Measurements from ENCODE around the gene B3GNT2. TPM values are rescaled to one million over a fixed set of nuclear protein-coding genes. Genes with fewer than 3 reads are reported as not detected.

B3GNT2 gene
- total and polyA plus RNA-seq, 7 donors, result 12.3 to 25.8 (median 19.3) TPM

DNA sequence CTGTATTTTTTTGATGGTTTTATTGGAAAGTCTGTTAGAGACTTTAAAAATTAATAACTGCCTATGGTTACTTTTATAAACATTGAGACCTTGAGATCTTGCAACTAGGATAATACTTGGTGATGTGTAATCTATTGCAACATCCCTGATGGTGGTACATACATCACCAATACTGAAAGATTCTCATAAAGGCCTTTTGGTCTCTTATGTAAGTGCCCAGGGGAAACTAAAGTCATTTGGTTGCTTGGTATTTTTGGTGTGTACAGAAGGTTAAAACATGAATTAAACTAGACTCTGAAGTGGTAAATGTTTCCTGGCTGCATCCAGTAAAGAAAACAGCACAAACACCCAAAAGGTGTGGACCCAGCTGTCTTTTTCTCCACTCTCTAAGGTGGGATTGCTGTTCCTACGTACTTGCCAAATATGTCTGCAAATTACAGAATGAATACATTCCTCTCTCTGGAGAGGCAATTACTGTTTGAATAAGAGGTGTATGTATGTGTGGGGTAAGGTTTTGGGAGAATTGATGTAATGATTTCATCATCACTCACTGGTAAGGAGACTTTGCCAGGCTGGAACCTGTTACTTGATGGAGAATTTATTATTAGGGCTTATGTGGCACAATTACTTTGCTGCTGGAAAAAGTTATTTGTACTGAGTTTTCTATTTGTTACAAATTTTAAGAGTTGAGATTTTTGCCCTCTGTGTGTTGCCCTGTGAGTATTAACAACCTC is 3.6 kb downstream of the B3GNT2 start:
- H3K4me3 ChIP-seq, result no peak overlapping the region
- WGBS, 2 donors, result 67 to 86% methylated on average over 1 of the region's 1 CpG
- intact Hi-C loops (cut with DNase I), result loop anchor here (2.0 to 5.0 kb wide), 6 partner anchors 93 to 282 kb away; no protein-coding TSS in a partner anchor
- no peaks in the 10 kb centered on the region for H3K36me3 ChIP-seq
- peaks cover 0 to 68% (median 54%) of the 10 kb centered on the region in 4 donors for H3K4me1 ChIP-seq
- no peaks in the 10 kb centered on the region for H3K9me3 ChIP-seq
- H3K27me3 ChIP-seq, result no peaks in the 10 kb centered on the region
- TF ChIP-seq POLR2A (IDR thresholded peaks at IDR 0.05), result no peak
- TF ChIP-seq, protein P1, sequence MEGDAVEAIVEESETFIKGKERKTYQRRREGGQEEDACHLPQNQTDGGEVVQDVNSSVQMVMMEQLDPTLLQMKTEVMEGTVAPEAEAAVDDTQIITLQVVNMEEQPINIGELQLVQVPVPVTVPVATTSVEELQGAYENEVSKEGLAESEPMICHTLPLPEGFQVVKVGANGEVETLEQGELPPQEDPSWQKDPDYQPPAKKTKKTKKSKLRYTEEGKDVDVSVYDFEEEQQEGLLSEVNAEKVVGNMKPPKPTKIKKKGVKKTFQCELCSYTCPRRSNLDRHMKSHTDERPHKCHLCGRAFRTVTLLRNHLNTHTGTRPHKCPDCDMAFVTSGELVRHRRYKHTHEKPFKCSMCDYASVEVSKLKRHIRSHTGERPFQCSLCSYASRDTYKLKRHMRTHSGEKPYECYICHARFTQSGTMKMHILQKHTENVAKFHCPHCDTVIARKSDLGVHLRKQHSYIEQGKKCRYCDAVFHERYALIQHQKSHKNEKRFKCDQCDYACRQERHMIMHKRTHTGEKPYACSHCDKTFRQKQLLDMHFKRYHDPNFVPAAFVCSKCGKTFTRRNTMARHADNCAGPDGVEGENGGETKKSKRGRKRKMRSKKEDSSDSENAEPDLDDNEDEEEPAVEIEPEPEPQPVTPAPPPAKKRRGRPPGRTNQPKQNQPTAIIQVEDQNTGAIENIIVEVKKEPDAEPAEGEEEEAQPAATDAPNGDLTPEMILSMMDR (IDR thresholded peaks at IDR 0.05), result no peak
- no peak for TF ChIP-seq EP300 (IDR thresholded peaks at IDR 0.05)
- no peak for TF ChIP-seq POLR2AphosphoS5 (IDR thresholded peaks at IDR 0.05)
- H3K27ac ChIP-seq, result no peak overlapping the region
- DNase-seq, result no peak

DNA sequence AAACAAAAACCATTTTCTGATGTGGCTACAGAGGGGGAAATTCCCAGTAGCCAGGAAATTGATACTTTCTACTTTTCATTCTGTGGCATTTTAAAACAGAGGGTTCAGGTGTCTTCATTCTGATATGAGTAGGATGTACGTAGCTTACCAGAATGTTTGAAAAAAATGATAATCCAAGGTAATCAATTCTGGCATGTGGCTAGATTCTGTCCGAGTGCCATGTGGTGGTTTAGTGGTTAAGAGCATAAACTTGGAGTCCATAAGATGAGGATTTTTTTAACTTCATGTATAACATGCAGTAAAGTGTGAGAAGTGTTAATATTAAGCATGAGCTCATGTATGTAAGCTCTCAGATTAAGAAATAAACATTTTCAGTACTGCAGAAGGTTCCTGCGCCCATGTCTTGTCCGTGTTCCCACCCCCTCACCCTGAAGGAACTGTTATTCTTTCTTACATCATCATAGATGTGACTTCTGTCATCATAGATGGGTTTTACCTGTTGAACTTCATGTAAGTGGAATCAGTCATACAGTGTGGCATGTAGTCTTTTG is 4.5 kb downstream of the B3GNT2 start:
- H3K27ac ChIP-seq, result no peak overlapping the region
- 60 to 88% methylated on average over 4 of the region's 4 CpGs for WGBS, 2 donors
- no peaks in the 10 kb centered on the region for H3K9me3 ChIP-seq
- no peak for DNase-seq
- intact Hi-C loops (cut with DNase I), result no loop called here
- no peak overlapping the region for H3K4me3 ChIP-seq
- no peaks in the 10 kb centered on the region for H3K27me3 ChIP-seq
- H3K36me3 ChIP-seq, result no peaks in the 10 kb centered on the region
- TF ChIP-seq POLR2A (IDR thresholded peaks at IDR 0.05) (no peak), EP300 (IDR thresholded peaks at IDR 0.05) (no peak), POLR2AphosphoS5 (IDR thresholded peaks at IDR 0.05) (no peak)
- TF ChIP-seq, protein P1 (IDR thresholded peaks at IDR 0.05), result no peak
- peaks cover 0 to 61% (median 48%) of the 10 kb centered on the region in 4 donors for H3K4me1 ChIP-seq

DNA sequence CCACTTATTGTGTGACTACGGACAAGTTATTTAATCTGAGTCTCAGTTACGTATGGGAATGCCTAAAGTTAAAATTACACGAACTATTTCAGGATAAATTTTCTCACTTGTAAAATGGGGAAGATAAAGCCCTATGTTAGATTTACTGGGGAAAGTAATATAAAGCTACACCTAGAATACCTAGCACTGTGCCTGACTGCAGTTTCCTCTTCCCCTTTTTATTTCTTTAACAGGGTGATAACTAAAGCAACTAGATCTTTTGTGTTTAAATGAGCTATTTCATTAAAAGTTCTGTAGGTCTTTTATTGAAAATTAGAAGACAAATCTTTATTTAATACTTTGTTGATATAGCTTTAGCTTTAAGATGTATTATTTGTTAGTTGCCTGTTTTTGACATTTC is 5.0 kb downstream of the B3GNT2 start:
- H3K4me1 ChIP-seq, result peaks cover 0 to 60% (median 45%) of the 10 kb centered on the region in 4 donors
- H3K9me3 ChIP-seq, result no peaks in the 10 kb centered on the region
- TF ChIP-seq POLR2A (IDR thresholded peaks at IDR 0.05), result no peak
- TF ChIP-seq EP300 (IDR thresholded peaks at IDR 0.05), result no peak
- TF ChIP-seq POLR2AphosphoS5 (IDR thresholded peaks at IDR 0.05), result no peak
- TF ChIP-seq, protein P1 (IDR thresholded peaks at IDR 0.05), result no peak
- no peak overlapping the region for H3K4me3 ChIP-seq
- intact Hi-C loops (cut with DNase I), result no loop called here
- 67 to 84% methylated on average over 3 of the region's 3 CpGs for WGBS, 2 donors
- DNase-seq, result no peak
- H3K36me3 ChIP-seq, result no peaks in the 10 kb centered on the region
- H3K27me3 ChIP-seq, result no peaks in the 10 kb centered on the region
- no peak overlapping the region for H3K27ac ChIP-seq

DNA sequence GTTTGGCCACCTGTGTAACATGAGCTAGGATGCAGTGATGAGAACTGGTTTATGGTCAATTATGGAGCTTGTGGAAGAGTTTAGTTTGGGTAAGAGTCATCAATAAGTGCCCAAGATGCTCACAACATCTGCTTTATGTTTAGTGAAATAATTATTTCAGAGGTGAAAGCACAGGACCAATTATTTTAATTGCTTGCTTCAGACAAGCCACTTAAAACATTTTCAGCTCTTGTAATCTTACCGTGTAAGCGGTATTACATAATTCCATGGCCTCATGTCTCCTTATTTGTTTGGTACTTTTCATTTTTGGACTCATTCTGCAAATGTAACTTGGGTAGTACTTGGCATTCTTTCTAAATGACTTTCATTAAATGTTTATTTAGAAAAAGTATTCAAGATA is 5.4 kb downstream of the B3GNT2 start:
- H3K4me3 ChIP-seq, result no peak overlapping the region
- no peaks in the 10 kb centered on the region for H3K9me3 ChIP-seq
- H3K4me1 ChIP-seq, result peaks cover 0 to 63% (median 45%) of the 10 kb centered on the region in 4 donors
- H3K27ac ChIP-seq, result no peak overlapping the region
- 71 to 86% methylated on average over 2 of the region's 2 CpGs for WGBS, 2 donors
- no peaks in the 10 kb centered on the region for H3K27me3 ChIP-seq
- H3K36me3 ChIP-seq, result no peaks in the 10 kb centered on the region
- TF ChIP-seq EP300 (IDR thresholded peaks at IDR 0.05) (no peak), POLR2AphosphoS5 (IDR thresholded peaks at IDR 0.05) (no peak), POLR2A (IDR thresholded peaks at IDR 0.05) (no peak)
- TF ChIP-seq, protein P1 (IDR thresholded peaks at IDR 0.05), result no peak
- intact Hi-C loops (cut with DNase I), result no loop called here
- DNase-seq, result no peak
